ENCODE data around the gene FGF14. TPM values are rescaled to one million over a fixed set of nuclear protein-coding genes. Genes with fewer than 3 reads are reported as not detected.

Gene FGF14
- total RNA-seq, 2 experiments from 2014 or later, result not detected

GRCh38 chr13:101703838-101704237, 698.0 kb downstream of the FGF14 start:
- POLR2A ChIA-PET, result no interaction called here
- intact Hi-C loops (cut with micrococcal nuclease; ENCODE audit: unreplicated experiment), result no loop called here

DNA sequence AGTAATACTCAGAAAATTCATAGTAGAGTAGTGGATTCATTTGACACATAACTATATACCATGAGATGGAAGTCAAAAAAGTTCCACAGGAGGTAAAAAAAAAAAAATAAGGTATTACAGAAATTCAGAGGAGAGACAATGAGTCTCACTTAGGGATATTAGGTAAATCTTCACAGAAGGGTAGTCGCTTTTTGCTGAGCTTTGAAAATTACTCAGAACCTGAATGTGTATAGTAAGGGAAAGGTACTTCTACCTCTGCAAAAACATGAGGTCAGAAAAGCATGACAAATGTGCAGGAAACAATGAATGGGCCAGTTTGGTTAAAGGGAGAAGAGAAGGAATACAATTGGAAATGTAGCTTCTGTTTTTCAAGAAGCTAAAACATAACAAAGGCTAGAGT, 698.8 kb downstream of the FGF14 start:
- TF ChIP-seq, protein P1, sequence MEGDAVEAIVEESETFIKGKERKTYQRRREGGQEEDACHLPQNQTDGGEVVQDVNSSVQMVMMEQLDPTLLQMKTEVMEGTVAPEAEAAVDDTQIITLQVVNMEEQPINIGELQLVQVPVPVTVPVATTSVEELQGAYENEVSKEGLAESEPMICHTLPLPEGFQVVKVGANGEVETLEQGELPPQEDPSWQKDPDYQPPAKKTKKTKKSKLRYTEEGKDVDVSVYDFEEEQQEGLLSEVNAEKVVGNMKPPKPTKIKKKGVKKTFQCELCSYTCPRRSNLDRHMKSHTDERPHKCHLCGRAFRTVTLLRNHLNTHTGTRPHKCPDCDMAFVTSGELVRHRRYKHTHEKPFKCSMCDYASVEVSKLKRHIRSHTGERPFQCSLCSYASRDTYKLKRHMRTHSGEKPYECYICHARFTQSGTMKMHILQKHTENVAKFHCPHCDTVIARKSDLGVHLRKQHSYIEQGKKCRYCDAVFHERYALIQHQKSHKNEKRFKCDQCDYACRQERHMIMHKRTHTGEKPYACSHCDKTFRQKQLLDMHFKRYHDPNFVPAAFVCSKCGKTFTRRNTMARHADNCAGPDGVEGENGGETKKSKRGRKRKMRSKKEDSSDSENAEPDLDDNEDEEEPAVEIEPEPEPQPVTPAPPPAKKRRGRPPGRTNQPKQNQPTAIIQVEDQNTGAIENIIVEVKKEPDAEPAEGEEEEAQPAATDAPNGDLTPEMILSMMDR (conservative IDR thresholded peaks at IDR 0.05; ENCODE audit: low read length), result no peak
- TF ChIP-seq EZH2phosphoT487 (IDR thresholded peaks at IDR 0.05; ENCODE audit: borderline replicate concordance, low read depth, low read length), result no peak
- Histone ChIP-seq H3K9me2 (ENCODE audit: insufficient read depth, low read length) (no peaks in the 10 kb centered on the region), H3K27ac (ENCODE audit: low read depth, low read length, poor library complexity, severe bottlenecking) (no peak overlapping the region), H3K4me1 (ENCODE audit: insufficient read depth, low read length, poor library complexity, severe bottlenecking) (no peaks in the 10 kb centered on the region), H3K79me2 (ENCODE audit: insufficient read depth, low read depth, low read length) (no peaks in the 10 kb centered on the region), H3K9me3 (ENCODE audit: low read length) (no peaks in the 10 kb centered on the region), H2AFZ (ENCODE audit: low read length) (no peak overlapping the region), H3K4me2 (ENCODE audit: low read length) (no peak overlapping the region), H4K20me1 (ENCODE audit: insufficient read depth, low read length) (no peaks in the 10 kb centered on the region), H3K4me3 (ENCODE audit: low read depth, low read length, poor library complexity, severe bottlenecking) (no peak overlapping the region), H3K36me3 (ENCODE audit: insufficient read depth, low read length) (no peaks in the 10 kb centered on the region)
- ChIA-PET CTCF (ENCODE audit: unreplicated experiment) (no interaction called here), POLR2A (no interaction called here)
- BruUV-seq (replicated peaks), result no TSS peak
- intact Hi-C loops (cut with micrococcal nuclease; ENCODE audit: unreplicated experiment), result no loop called here
- no peak for DNase-seq (ENCODE audit: low spot score)

More at GRCh38 chr13:101703838-101704237, 698.0 kb downstream of the FGF14 start:
- TF ChIP-seq EZH2phosphoT487 (IDR thresholded peaks at IDR 0.05; ENCODE audit: borderline replicate concordance, low read depth, low read length), result no peak
- TF ChIP-seq, protein P1 (conservative IDR thresholded peaks at IDR 0.05; ENCODE audit: low read length), result no peak
- H3K9me2 ChIP-seq (ENCODE audit: insufficient read depth, low read length), result no peaks in the 10 kb centered on the region
- no peak overlapping the region for H3K4me3 ChIP-seq (ENCODE audit: low read depth, low read length, poor library complexity, severe bottlenecking)
- no peaks in the 10 kb centered on the region for H3K4me1 ChIP-seq (ENCODE audit: insufficient read depth, low read length, poor library complexity, severe bottlenecking)
- no peaks in the 10 kb centered on the region for H3K9me3 ChIP-seq (ENCODE audit: low read length)
- CTCF ChIA-PET (ENCODE audit: unreplicated experiment), result no interaction called here
- H2AFZ ChIP-seq (ENCODE audit: low read length), result no peak overlapping the region
- no peaks in the 10 kb centered on the region for H4K20me1 ChIP-seq (ENCODE audit: insufficient read depth, low read length)
- BruUV-seq (replicated peaks), result no TSS peak
- H3K4me2 ChIP-seq (ENCODE audit: low read length), result no peak overlapping the region
- DNase-seq (ENCODE audit: low spot score), result no peak
- H3K36me3 ChIP-seq (ENCODE audit: insufficient read depth, low read length), result no peaks in the 10 kb centered on the region
- H3K27ac ChIP-seq (ENCODE audit: low read depth, low read length, poor library complexity, severe bottlenecking), result no peak overlapping the region
- no peaks in the 10 kb centered on the region for H3K79me2 ChIP-seq (ENCODE audit: insufficient read depth, low read depth, low read length)

GRCh38 chr13:101700598-101700997, 701.2 kb downstream of the FGF14 start:
- Histone ChIP-seq H3K27ac (ENCODE audit: low read depth, low read length, poor library complexity, severe bottlenecking) (no peak overlapping the region), H3K4me3 (ENCODE audit: low read depth, low read length, poor library complexity, severe bottlenecking) (no peak overlapping the region), H4K20me1 (ENCODE audit: insufficient read depth, low read length) (no peaks in the 10 kb centered on the region), H3K9me2 (ENCODE audit: insufficient read depth, low read length) (no peaks in the 10 kb centered on the region), H3K36me3 (ENCODE audit: insufficient read depth, low read length) (no peaks in the 10 kb centered on the region), H3K9me3 (ENCODE audit: low read length) (no peaks in the 10 kb centered on the region), H3K4me1 (ENCODE audit: insufficient read depth, low read length, poor library complexity, severe bottlenecking) (no peaks in the 10 kb centered on the region), H2AFZ (ENCODE audit: low read length) (no peak overlapping the region), H3K4me2 (ENCODE audit: low read length) (no peak overlapping the region), H3K79me2 (ENCODE audit: insufficient read depth, low read depth, low read length) (no peaks in the 10 kb centered on the region)
- ChIA-PET POLR2A (interaction anchor here (0.5 to 1.2 kb wide), 2 partner anchors 14 to 89 kb away, joined by 3 read pairs; no protein-coding TSS in a partner anchor), CTCF (ENCODE audit: unreplicated experiment) (no interaction called here)
- no peak for DNase-seq (ENCODE audit: low spot score)
- intact Hi-C loops (cut with micrococcal nuclease; ENCODE audit: unreplicated experiment), result no loop called here
- no peak for TF ChIP-seq EZH2phosphoT487 (IDR thresholded peaks at IDR 0.05; ENCODE audit: borderline replicate concordance, low read depth, low read length)
- TF ChIP-seq, protein P1 (conservative IDR thresholded peaks at IDR 0.05; ENCODE audit: low read length), result no peak
- no TSS peak for BruUV-seq (replicated peaks)
